Karpas-422 (cell line): ENCODE results near the gene B3GAT1. TPM values are rescaled to one million over a fixed set of nuclear protein-coding genes. Genes with fewer than 3 reads are reported as not detected.

Experiments
- DNase-seq: peaks from one replicate; pipeline ENCODE4 v3.0.0-alpha.2; 2015
- H2AFZ ChIP-seq: fragments of 200-600 bp; sonication (generic); 2 replicates; pipeline ENCODE4 v1.6.1; 2014; ENCODE audit warnings: antibody characterized with exemption, low read length, mixed read lengths
- H3K27ac ChIP-seq: fragments of 200-600 bp; sonication (generic); 2 replicates; pipeline ENCODE4 v1.5.1; 2014; ENCODE audit warnings: mild to moderate bottlenecking, low read length, moderate library complexity
- H3K27me3 ChIP-seq: fragments of 200-600 bp; sonication (generic); 2 replicates; pipeline ENCODE4 v1.6.1; 2014; ENCODE audit warnings: low read length, mixed read lengths
- H3K36me3 ChIP-seq: fragments of 200-600 bp; sonication (generic); 2 replicates; pipeline ENCODE4 v1.6.1; 2014; ENCODE audit warnings: low read length, mixed read lengths; ENCODE audit not compliant: insufficient read depth
- H3K4me1 ChIP-seq: fragments of 200-600 bp; sonication (generic); 2 replicates; pipeline ENCODE4 v1.6.1; 2014; ENCODE audit warnings: mild to moderate bottlenecking, low read length, mixed read lengths
- H3K4me2 ChIP-seq: fragments of 200-600 bp; sonication (generic); 2 replicates; pipeline ENCODE4 v1.6.1; 2014; ENCODE audit warnings: low read length, low read depth, mild to moderate bottlenecking; ENCODE audit not compliant: poor library complexity, severe bottlenecking
- H3K4me3 ChIP-seq: fragments of 200-600 bp; sonication (generic); 2 replicates; pipeline ENCODE4 v1.5.1; 2014; ENCODE audit warnings: mild to moderate bottlenecking, antibody characterized with exemption, low read length, mixed read lengths
- H3K79me2 ChIP-seq: fragments of 200-600 bp; sonication (generic); 2 replicates; pipeline ENCODE4 v1.6.1; 2014; ENCODE audit warnings: mild to moderate bottlenecking, low read length, mixed read lengths
- H3K9ac ChIP-seq: fragments of 200-600 bp; sonication (generic); 2 replicates; pipeline ENCODE4 v1.6.0; 2014; ENCODE audit warnings: low read length
- H3K9me2 ChIP-seq: fragments of 200-600 bp; sonication (generic), shearing (Covaris generic); replicated peaks from 2 replicates; pipeline ENCODE4 v1.6.0; 2014; ENCODE audit warnings: mild to moderate bottlenecking, low read length, moderate library complexity; ENCODE audit not compliant: insufficient read depth
- H3K9me3 ChIP-seq: fragments of 300-700, 200-600 bp; sonication (generic); 2 replicates; pipeline ENCODE4 v1.6.1; 2014; ENCODE audit warnings: low read length, mixed read lengths
- H4K20me1 ChIP-seq: fragments of 200-600 bp; sonication (generic); 2 replicates; pipeline ENCODE4 v1.6.1; 2014; ENCODE audit warnings: mild to moderate bottlenecking, antibody characterized with exemption, low read length, low read depth; ENCODE audit not compliant: insufficient read depth
- total RNA-seq: library from RNA; depleted of rRNA; stranded (reverse); fragments of >200 nt; shearing (Covaris generic); gene quantifications from 2 replicates; pipeline ENCODE4 v1.2.3, GENCODE V29; 2014; ENCODE audit warnings: low replicate concordance

B3GAT1 gene
- total RNA-seq, 1 experiment from 2014 or later: not detected

- no peak for DNase-seq
- Histone ChIP-seq H3K36me3 (no peaks in the 10 kb centered on the region), H3K27ac (no peak overlapping the region), H3K79me2 (no peaks in the 10 kb centered on the region), H2AFZ (no peak overlapping the region), H3K9me2 (no peaks in the 10 kb centered on the region), H3K4me3 (no peak overlapping the region), H3K4me1 (no peaks in the 10 kb centered on the region), H4K20me1 (no peaks in the 10 kb centered on the region), H3K27me3 (no peaks in the 10 kb centered on the region), H3K9me3 (no peaks in the 10 kb centered on the region), H3K9ac (no peak overlapping the region), H3K4me2 (no peak overlapping the region)
These were observed 13.4 kb upstream of the B3GAT1 start for GRCh38 chr11:134425413-134425812.

- H3K9me2 ChIP-seq: no peaks in the 10 kb centered on the region
- H3K27ac ChIP-seq: no peak overlapping the region
- no peaks in the 10 kb centered on the region for H3K9me3 ChIP-seq
- no peak overlapping the region for H3K9ac ChIP-seq
- DNase-seq: no peak
- no peak overlapping the region for H2AFZ ChIP-seq
- H3K27me3 ChIP-seq: no peaks in the 10 kb centered on the region
- H3K4me1 ChIP-seq: no peaks in the 10 kb centered on the region
- H3K79me2 ChIP-seq: no peaks in the 10 kb centered on the region
- no peaks in the 10 kb centered on the region for H4K20me1 ChIP-seq
- no peak overlapping the region for H3K4me2 ChIP-seq
- H3K36me3 ChIP-seq: no peaks in the 10 kb centered on the region
- H3K4me3 ChIP-seq: no peak overlapping the region
These were observed 11.1 kb upstream of the B3GAT1 start for GRCh38 chr11:134423106-134423505.

- H2AFZ ChIP-seq: no peak overlapping the region
- H3K27me3 ChIP-seq: no peaks in the 10 kb centered on the region
- no peaks in the 10 kb centered on the region for H3K4me1 ChIP-seq
- H3K27ac ChIP-seq: no peak overlapping the region
- H3K79me2 ChIP-seq: no peaks in the 10 kb centered on the region
- no peak overlapping the region for H3K4me3 ChIP-seq
- H3K4me2 ChIP-seq: no peak overlapping the region
- H3K9ac ChIP-seq: no peak overlapping the region
- DNase-seq: no peak
- H4K20me1 ChIP-seq: no peaks in the 10 kb centered on the region
- H3K9me2 ChIP-seq: no peaks in the 10 kb centered on the region
- H3K36me3 ChIP-seq: no peaks in the 10 kb centered on the region
- H3K9me3 ChIP-seq: no peaks in the 10 kb centered on the region
These were observed 6.1 kb upstream of the B3GAT1 start for GRCh38 chr11:134417871-134418840.

- no peaks in the 10 kb centered on the region for H3K36me3 ChIP-seq
- H4K20me1 ChIP-seq: no peaks in the 10 kb centered on the region
- H3K4me1 ChIP-seq: no peaks in the 10 kb centered on the region
- no peak overlapping the region for H3K9ac ChIP-seq
- no peak overlapping the region for H3K27ac ChIP-seq
- no peak overlapping the region for H3K4me3 ChIP-seq
- no peaks in the 10 kb centered on the region for H3K27me3 ChIP-seq
- no peak for DNase-seq
- no peak overlapping the region for H3K4me2 ChIP-seq
- H3K9me2 ChIP-seq: no peaks in the 10 kb centered on the region
- H2AFZ ChIP-seq: no peak overlapping the region
- H3K9me3 ChIP-seq: no peaks in the 10 kb centered on the region
- no peaks in the 10 kb centered on the region for H3K79me2 ChIP-seq
These were observed 4.7 kb upstream of the B3GAT1 start for GRCh38 chr11:134416726-134417125.

GRCh38 chr11:134414766-134415765, 3.0 kb upstream of the B3GAT1 start:
- Histone ChIP-seq H3K79me2 (no peaks in the 10 kb centered on the region), H3K4me3 (no peak overlapping the region), H3K27ac (no peak overlapping the region), H3K9ac (no peak overlapping the region), H3K4me1 (no peaks in the 10 kb centered on the region), H4K20me1 (no peaks in the 10 kb centered on the region), H2AFZ (no peak overlapping the region), H3K27me3 (no peaks in the 10 kb centered on the region), H3K9me3 (no peaks in the 10 kb centered on the region), H3K9me2 (no peaks in the 10 kb centered on the region), H3K36me3 (no peaks in the 10 kb centered on the region), H3K4me2 (no peak overlapping the region)
- no peak for DNase-seq

GRCh38 chr11:134413826-134414731, 2.0 kb upstream of the B3GAT1 start:
- no peaks in the 10 kb centered on the region for H3K36me3 ChIP-seq
- H3K79me2 ChIP-seq: no peaks in the 10 kb centered on the region
- H3K4me2 ChIP-seq: no peak overlapping the region
- H2AFZ ChIP-seq: no peak overlapping the region
- H3K9ac ChIP-seq: no peak overlapping the region
- no peaks in the 10 kb centered on the region for H3K9me2 ChIP-seq
- no peaks in the 10 kb centered on the region for H3K9me3 ChIP-seq
- H3K27me3 ChIP-seq: no peaks in the 10 kb centered on the region
- no peak overlapping the region for H3K27ac ChIP-seq
- no peaks in the 10 kb centered on the region for H3K4me1 ChIP-seq
- H3K4me3 ChIP-seq: no peak overlapping the region
- H4K20me1 ChIP-seq: no peaks in the 10 kb centered on the region
- DNase-seq: no peak

GRCh38 chr11:134413043-134413825, 1.2 kb upstream of the B3GAT1 start:
- Histone ChIP-seq H4K20me1 (no peaks in the 10 kb centered on the region), H3K9me2 (no peaks in the 10 kb centered on the region), H3K4me3 (no peak overlapping the region), H2AFZ (no peak overlapping the region), H3K9ac (no peak overlapping the region), H3K9me3 (no peaks in the 10 kb centered on the region), H3K4me1 (no peaks in the 10 kb centered on the region), H3K79me2 (no peaks in the 10 kb centered on the region), H3K4me2 (no peak overlapping the region), H3K27ac (no peak overlapping the region), H3K36me3 (no peaks in the 10 kb centered on the region), H3K27me3 (no peaks in the 10 kb centered on the region)
- DNase-seq: no peak
